Measurements from ENCODE around the gene ATP6V1F.

ATP6V1F gene

GRCh38 chr7:128914566-128915151 is 52.0 kb downstream of the ATP6V1F start:
- Mint-ChIP-seq H3K9me3 (ENCODE audit: low read depth) (no peaks in the 10 kb centered on the region), H3K27me3 (peaks cover 24% of the 10 kb centered on the region), H3K36me3 (no peaks in the 10 kb centered on the region), H3K4me3 (no peak overlapping the region), H3K27ac (no peak overlapping the region), H3K4me1 (ENCODE audit: low read depth) (peaks cover 7% of the 10 kb centered on the region)

- H3K36me3 Mint-ChIP-seq, result no peaks in the 10 kb centered on the region
- peak overlapping the region; percentile 68 for H3K4me3 Mint-ChIP-seq
- peaks cover 7% of the 10 kb centered on the region for H3K4me1 Mint-ChIP-seq (ENCODE audit: low read depth)
- H3K9me3 Mint-ChIP-seq (ENCODE audit: low read depth), result no peaks in the 10 kb centered on the region
- peaks cover 23% of the 10 kb centered on the region for H3K27me3 Mint-ChIP-seq
- H3K27ac Mint-ChIP-seq, result no peak overlapping the region
Observed at GRCh38 chr7:128915271-128915819, 52.7 kb downstream of the ATP6V1F start.

Measured in activated naive CD8-positive, alpha-beta T cell (primary cell).